Heart right ventricle (tissue), 16 donors: ENCODE results near the gene RALA. TPM values are rescaled to one million over a fixed set of nuclear protein-coding genes. Genes with fewer than 3 reads are reported as not detected.

ENCODE experiments used
- ATAC-seq, 8 donors: fragments of 200-7000 bp; cut with Tn5 transposase; one replicate each; pipeline ENCODE4 v1.9.1; 2020; ENCODE audit warnings: mild to moderate bottlenecking in 8 of 8, moderate library complexity in 8 of 8, moderate number of reproducible peaks in 1 of 8
- DNase-seq, 2 donors: peaks; one replicate each; pipeline ENCODE4 v3.0.0-alpha.2; 2020
- H3K27ac ChIP-seq, 10 donors: fragments of 200-600 bp; sonication (generic) in 2 of 10; one replicate each; pipeline versions ENCODE4 v1.5.0 to v1.8.0; 2020 to 2022; ENCODE audit warnings: mild to moderate bottlenecking in 3 of 10
- H3K27me3 ChIP-seq, 7 donors: fragments of 200-600 bp; one replicate each; pipeline ENCODE4 v1.8.0; 2021 to 2022; ENCODE audit warnings: mild to moderate bottlenecking in 2 of 7
- H3K36me3 ChIP-seq, 9 donors: fragments of 200-600 bp; sonication (generic) in 1 of 9; one replicate each; pipeline versions ENCODE4 v1.5.0 to v1.8.0; 2020 to 2022; ENCODE audit warnings: mild to moderate bottlenecking in 2 of 9
- H3K4me1 ChIP-seq, 9 donors: fragments of 200-600 bp; sonication (generic) in 1 of 9; one replicate each; pipeline versions ENCODE4 v1.5.0 to v1.8.0; 2020 to 2022; ENCODE audit warnings: mild to moderate bottlenecking in 4 of 9
- H3K4me3 ChIP-seq, 10 donors: fragments of 200-600 bp; sonication (generic) in 2 of 10; one replicate each; pipeline versions ENCODE4 v1.5.0 to v1.8.0; 2020 to 2022; ENCODE audit warnings: mild to moderate bottlenecking in 7 of 10, moderate library complexity in 2 of 10
- H3K9me3 ChIP-seq, 11 donors: fragments of 200-600 bp in 10 of 11; sonication (generic) in 2 of 11; one replicate each; pipeline versions ENCODE4 v1.5.0 to v1.8.0; 2013 to 2022; ENCODE audit warnings: mild to moderate bottlenecking in 2 of 11, control low read depth in 1 of 11, moderate library complexity in 1 of 11
- WGBS, 2 donors: extraction: QIAGEN DNeasy Blood & Tissue Kit; methylation state at CpG; one replicate each; pipeline ENCODE4 v1.1.7; 2013; ENCODE audit warnings: inconsistent platforms in 1 of 2; 5-methylcytosine and 5-hydroxymethylcytosine counted together
- intact Hi-C, 10 donors: fragments of 100-400 bp; cut with DNase I; formaldehyde crosslinking; loops; one replicate each; pipeline versions ENCODE4 v1.11.1 to v1.14.2; 2022
- polyA plus RNA-seq, 2 donors: library from polyadenylated mRNA; stranded (reverse); fragments of 200-250 nt; gene quantifications; one replicate each; pipeline ENCODE4 v1.2.3, GENCODE V29; 2013
- total RNA-seq, 10 donors: library from RNA; stranded (reverse); fragmentation: NEBNext Ultra II Directional in 3 of 10; extraction: Animal tissue kit (Norgen Biotek cat#: 25700) in 3 of 10; gene quantifications; one replicate each; pipeline versions ENCODE4 v1.2.1 to v1.2.4, GENCODE V29; 2021 to 2023
- TF ChIP-seq, protein P1 (sequence below), 9 donors: fragments of 200-600 bp; sonication (generic) in 2 of 9; IDR thresholded peaks; one replicate each; pipeline versions ENCODE4 v1.5.0 to v1.8.0; 2021 to 2022; ENCODE audit warnings: antibody characterized with exemption in 9 of 9, mild to moderate bottlenecking in 5 of 9, moderate library complexity in 1 of 9
- donor health status: Arrhythmogenic right ventricular cardiomyopathy.
- donor health status: ischemic (EF 13 %, LVEDD 7.1; RV severe dilation, severe dysfunction).
- donor health status: healthy with polysubstance abuse.
- donor health status: DM: no; HTN: yes; CAD: no.
- donor health status: DM: no; HTN: no; CAD: no.
- donor health status: ischemic (EF 25% LVEDD 6.9; RV normal size, moderate dysfunction).
- donor health status: ischemic (EF 25% LVEDD 5.7; RV mildly dilated, moderate dysfunction).
- donor health status: healthy.
- donor health status: DM: yes; HTN: yes; CAD: no.
- donor health status: Ischemic cardiomyopathy.
- donor health status: ischemic (EF 35%, LVEDD 5.7; RV mildly dilated, moderate dysfunction).
- donor health status: nonischemic (EF 11% LVEDD 7.7; RV severe dilation, severe dysfunction).
- donor health status: DM: yes; HTN: yes; CAD: no.
- donor health status: PGD.
- donor health status: ischemic (EF 29% LVEDD 5.4; RV normal size, mild dysfunction).
- donor health status: nonischemic (EF 23%, LVEDD 6.1; RV moderate dilation, normal function).

Gene RALA
- total and polyA plus RNA-seq, 12 donors: 15.2 to 32.7 (median 21.6) TPM

DNA sequence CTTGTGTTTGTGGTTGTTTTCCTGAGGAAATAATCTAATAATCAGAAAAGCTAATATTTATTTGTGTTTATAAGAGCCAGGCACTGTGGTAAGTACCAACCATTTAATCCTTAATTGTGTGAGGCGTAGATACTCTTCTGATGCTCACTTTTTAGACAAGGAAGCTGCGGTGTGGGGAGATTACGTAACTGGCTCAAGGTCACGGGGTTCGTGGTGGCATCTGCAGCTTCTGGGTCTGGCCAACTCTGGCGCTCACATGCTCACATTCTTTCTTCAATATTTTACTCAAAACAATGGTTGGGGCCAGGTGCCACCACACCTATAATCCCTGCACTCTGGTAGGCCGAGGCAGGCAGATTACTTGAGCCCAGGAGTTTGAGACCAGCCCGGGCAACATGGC lies 77.6 kb downstream of the RALA start:
- no peak overlapping the region for H3K27ac ChIP-seq
- H3K27me3 ChIP-seq: no peaks in the 10 kb centered on the region
- H3K9me3 ChIP-seq: no peaks in the 10 kb centered on the region
- peak in 1 of 8 donors; percentile 42 for ATAC-seq
- TF ChIP-seq, protein P1, sequence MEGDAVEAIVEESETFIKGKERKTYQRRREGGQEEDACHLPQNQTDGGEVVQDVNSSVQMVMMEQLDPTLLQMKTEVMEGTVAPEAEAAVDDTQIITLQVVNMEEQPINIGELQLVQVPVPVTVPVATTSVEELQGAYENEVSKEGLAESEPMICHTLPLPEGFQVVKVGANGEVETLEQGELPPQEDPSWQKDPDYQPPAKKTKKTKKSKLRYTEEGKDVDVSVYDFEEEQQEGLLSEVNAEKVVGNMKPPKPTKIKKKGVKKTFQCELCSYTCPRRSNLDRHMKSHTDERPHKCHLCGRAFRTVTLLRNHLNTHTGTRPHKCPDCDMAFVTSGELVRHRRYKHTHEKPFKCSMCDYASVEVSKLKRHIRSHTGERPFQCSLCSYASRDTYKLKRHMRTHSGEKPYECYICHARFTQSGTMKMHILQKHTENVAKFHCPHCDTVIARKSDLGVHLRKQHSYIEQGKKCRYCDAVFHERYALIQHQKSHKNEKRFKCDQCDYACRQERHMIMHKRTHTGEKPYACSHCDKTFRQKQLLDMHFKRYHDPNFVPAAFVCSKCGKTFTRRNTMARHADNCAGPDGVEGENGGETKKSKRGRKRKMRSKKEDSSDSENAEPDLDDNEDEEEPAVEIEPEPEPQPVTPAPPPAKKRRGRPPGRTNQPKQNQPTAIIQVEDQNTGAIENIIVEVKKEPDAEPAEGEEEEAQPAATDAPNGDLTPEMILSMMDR (IDR thresholded peaks at IDR 0.05): no peak
- H3K4me1 ChIP-seq: peaks cover 0 to 24% (median 0%) of the 10 kb centered on the region in 9 donors
- WGBS, 2 donors: 89 to 92% methylated on average over 8 of the region's 8 CpGs
- H3K36me3 ChIP-seq: peaks cover 0 to 69% (median 9%) of the 10 kb centered on the region in 9 donors
- peak in 1 of 2 donors; percentile 15 for DNase-seq
- intact Hi-C loops: no loop called here
- no peak overlapping the region for H3K4me3 ChIP-seq

DNA sequence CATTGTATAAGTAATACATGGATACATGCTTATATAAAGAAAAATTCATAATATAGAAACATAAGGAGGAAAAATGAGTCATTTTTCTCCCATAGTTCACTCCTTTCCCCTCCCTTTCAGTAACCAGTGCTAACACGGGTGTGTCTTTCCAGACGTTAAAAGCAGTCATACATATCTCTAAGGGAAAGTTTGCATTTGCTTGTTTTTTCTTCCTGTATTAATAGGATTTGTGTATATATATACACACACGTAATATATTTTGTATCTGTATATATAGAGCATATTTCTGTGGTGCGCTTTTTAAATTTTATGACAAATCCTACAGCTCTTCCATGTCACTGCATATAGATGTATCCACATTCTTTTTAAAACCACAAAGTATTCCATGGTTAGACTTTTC lies 78.8 kb downstream of the RALA start:
- WGBS, 2 donors: 86 to 90% methylated on average over 4 of the region's 4 CpGs
- peaks cover 0 to 24% (median 0%) of the 10 kb centered on the region in 9 donors for H3K4me1 ChIP-seq
- ATAC-seq (no peak), DNase-seq (no peak)
- no peak overlapping the region for H3K4me3 ChIP-seq
- H3K27ac ChIP-seq: no peak overlapping the region
- TF ChIP-seq, protein P1 (IDR thresholded peaks at IDR 0.05): no peak
- intact Hi-C loops: no loop called here
- peaks cover 0 to 69% (median 9%) of the 10 kb centered on the region in 9 donors for H3K36me3 ChIP-seq
- no peaks in the 10 kb centered on the region for H3K9me3 ChIP-seq
- H3K27me3 ChIP-seq: no peaks in the 10 kb centered on the region

DNA sequence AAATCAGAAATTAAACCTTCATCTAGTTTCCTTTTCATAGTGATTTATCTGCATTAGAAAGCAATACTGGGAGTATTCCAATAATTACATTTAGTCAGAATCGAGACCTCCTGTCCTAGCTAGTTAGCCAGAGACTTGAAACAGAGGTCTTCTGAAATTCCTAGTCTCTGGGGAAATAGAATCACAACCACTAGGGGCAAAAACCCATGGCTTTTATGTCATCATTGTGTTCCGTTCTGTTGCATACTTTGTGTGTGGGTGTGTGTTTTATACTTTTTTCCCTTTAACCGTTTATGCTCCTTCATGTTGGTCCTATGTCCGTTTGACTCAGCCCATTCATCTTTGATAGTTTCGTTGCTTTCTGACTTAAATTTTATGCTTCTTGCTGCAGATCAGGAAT lies 79.8 kb downstream of the RALA start:
- Histone ChIP-seq H3K36me3 (peaks cover 0 to 61% (median 0%) of the 10 kb centered on the region in 9 donors), H3K4me3 (no peak overlapping the region), H3K27me3 (no peaks in the 10 kb centered on the region), H3K4me1 (peaks cover 0 to 22% (median 0%) of the 10 kb centered on the region in 9 donors), H3K27ac (no peak overlapping the region), H3K9me3 (no peaks in the 10 kb centered on the region)
- WGBS, 2 donors: 71 to 75% methylated on average over 5 of the region's 5 CpGs
- TF ChIP-seq, protein P1 (IDR thresholded peaks at IDR 0.05): no peak
- no peak for ATAC-seq
- intact Hi-C loops: no loop called here
- DNase-seq: no peak

DNA sequence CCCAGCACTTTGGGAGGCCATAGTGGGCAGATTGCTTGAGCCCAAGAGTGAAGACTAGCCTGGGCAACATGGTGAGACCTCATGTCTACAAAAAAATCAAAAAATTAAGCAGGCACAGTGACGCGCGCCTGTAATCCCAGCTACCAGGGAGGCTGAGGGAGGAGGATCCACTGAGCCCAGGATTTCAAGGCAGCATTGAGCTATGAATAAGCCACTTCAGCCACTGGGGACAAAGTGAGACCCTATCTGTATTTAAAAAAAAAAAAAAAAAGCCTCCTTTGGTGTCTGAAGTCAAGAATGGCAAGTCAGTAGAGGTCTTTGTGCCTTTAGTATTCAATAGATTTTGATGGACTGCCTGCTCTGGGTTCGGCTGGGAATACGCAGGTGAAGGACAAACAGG lies 85.7 kb downstream of the RALA start:
- Histone ChIP-seq H3K4me1 (peaks cover 0 to 14% (median 3%) of the 10 kb centered on the region in 9 donors), H3K36me3 (peaks cover 0 to 35% (median 0%) of the 10 kb centered on the region in 9 donors), H3K9me3 (peaks cover 0 to 19% (median 5%) of the 10 kb centered on the region in 11 donors), H3K27me3 (no peaks in the 10 kb centered on the region), H3K4me3 (no peak overlapping the region), H3K27ac (no peak overlapping the region)
- DNase-seq: no peak
- ATAC-seq: no peak
- WGBS, 2 donors: 95% methylated on average over 5 of the region's 5 CpGs
- intact Hi-C loops: no loop called here
- TF ChIP-seq, protein P1 (IDR thresholded peaks at IDR 0.05): no peak
